HepG2 (cell line): ENCODE measurements around the gene TMC4. TPM values are rescaled to one million over a fixed set of nuclear protein-coding genes. Genes with fewer than 3 reads are reported as not detected.

Source experiments
- BCL3 ChIP-seq: sonication (generic); formaldehyde crosslinking; IDR thresholded peaks from 2 replicates; pipeline ENCODE4 v1.5.1; 2020; ENCODE audit warnings: mild to moderate bottlenecking, missing genetic modification reagents, moderate library complexity
- CEBPB ChIP-seq: IDR thresholded peaks from 2 replicates; pipeline ENCODE4 v1.6.1; 2011; ENCODE audit warnings: low read depth, low read length, improper control_type of control experiment, borderline replicate concordance
- ELK4 ChIP-seq: sonication (generic); formaldehyde crosslinking; IDR thresholded peaks from 2 replicates; pipeline ENCODE4 v1.9.0; 2021; ENCODE audit warnings: missing genetic modification reagents, borderline replicate concordance
- FOXA1 ChIP-seq, 2 experiments: fragments of 450-650 bp in 1 of 2; sonication (generic) in 1 of 2; formaldehyde crosslinking in 1 of 2; IDR thresholded peaks; 2 replicates each; pipeline versions ENCODE4 v1.4.0 to v1.6.1; 2016 to 2020; ENCODE audit warnings: missing genetic modification reagents in 1 of 2
- IKZF4 ChIP-seq: sonication (generic); formaldehyde crosslinking; IDR thresholded peaks from 2 replicates; pipeline ENCODE4 v1.5.1; 2020; ENCODE audit warnings: borderline replicate concordance, mild to moderate bottlenecking, low read depth, missing genetic modification reagents; ENCODE audit errors: not compliant biosample characterization
- KLF16 ChIP-seq, 2 experiments: sonication (generic) in 1 of 2; formaldehyde crosslinking in 1 of 2; IDR thresholded peaks; 2 replicates each; pipeline versions ENCODE4 v1.6.1 to v1.8.0; 2016 to 2023; ENCODE audit warnings: missing genetic modification reagents in 2 of 2, missing compliant biosample characterization in 1 of 2
- MTERF4 ChIP-seq: sonication (generic); formaldehyde crosslinking; IDR thresholded peaks from 2 replicates; pipeline ENCODE4 v1.8.0; 2023; ENCODE audit warnings: mild to moderate bottlenecking, missing genetic modification reagents
- MXI1 ChIP-seq: IDR thresholded peaks from 3 replicates; pipeline ENCODE4 v1.6.1; 2012; ENCODE audit warnings: low read depth, low read length, inconsistent platforms, borderline replicate concordance
- NCOA1 ChIP-seq: sonication (generic); formaldehyde crosslinking; IDR thresholded peaks from 2 replicates; pipeline ENCODE4 v1.9.0; 2021; ENCODE audit warnings: missing genetic modification reagents
- SMARCE1 ChIP-seq: fragments of 450-650 bp; IDR thresholded peaks from 2 replicates; pipeline ENCODE4 v1.6.1; 2017; ENCODE audit warnings: borderline replicate concordance
- TBX3 ChIP-seq: fragments of 450-650 bp; IDR thresholded peaks from 2 replicates; pipeline ENCODE4 v1.6.1; 2017; ENCODE audit warnings: antibody characterized with exemption, mild to moderate bottlenecking, inconsistent platforms, borderline replicate concordance
- TP53 ChIP-seq: sonication (generic); formaldehyde crosslinking; conservative IDR thresholded peaks from 2 replicates; pipeline ENCODE4 v1.4.0; 2020; ENCODE audit warnings: missing genetic modification reagents
- ZBTB7A ChIP-seq: sonication (generic); formaldehyde crosslinking; IDR thresholded peaks from 2 replicates; pipeline ENCODE4 v1.8.0; 2022; ENCODE audit warnings: mild to moderate bottlenecking, missing genetic modification reagents
- ZC3H13 ChIP-seq: sonication (generic); formaldehyde crosslinking; IDR thresholded peaks from 2 replicates; pipeline ENCODE4 v1.8.1; 2023; ENCODE audit warnings: mild to moderate bottlenecking, missing genetic modification reagents, moderate library complexity
- ZNF124 ChIP-seq: sonication (generic); formaldehyde crosslinking; IDR thresholded peaks from 2 replicates; pipeline ENCODE4 v1.4.0; 2020; ENCODE audit warnings: missing genetic modification reagents
- ZNF556 ChIP-seq: sonication (generic); formaldehyde crosslinking; IDR thresholded peaks from 2 replicates; pipeline ENCODE4 v1.4.0; 2020; ENCODE audit warnings: mild to moderate bottlenecking, missing genetic modification reagents, borderline replicate concordance
- ZNF567 ChIP-seq: sonication (generic); formaldehyde crosslinking; IDR thresholded peaks from 2 replicates; pipeline ENCODE4 v1.8.1; 2023; ENCODE audit warnings: mild to moderate bottlenecking, missing genetic modification reagents, borderline replicate concordance
- ZNF576 ChIP-seq: sonication (generic); formaldehyde crosslinking; IDR thresholded peaks from 2 replicates; pipeline ENCODE4 v1.4.0; 2020; ENCODE audit warnings: mild to moderate bottlenecking, missing genetic modification reagents
- ZNF672 ChIP-seq: sonication (generic); formaldehyde crosslinking; IDR thresholded peaks from 2 replicates; pipeline ENCODE4 v1.8.1; 2022; ENCODE audit warnings: missing genetic modification reagents
- ZNF766 ChIP-seq: sonication (generic); formaldehyde crosslinking; IDR thresholded peaks from 2 replicates; pipeline ENCODE4 v1.5.0; 2020; ENCODE audit warnings: missing genetic modification reagents, borderline replicate concordance
- ZNF781 ChIP-seq: sonication (generic); formaldehyde crosslinking; IDR thresholded peaks from 2 replicates; pipeline ENCODE4 v1.5.1; 2020; ENCODE audit warnings: borderline replicate concordance, mild to moderate bottlenecking, missing genetic modification reagents; ENCODE audit errors: not compliant biosample characterization
- ZNF782 ChIP-seq: sonication (generic); formaldehyde crosslinking; IDR thresholded peaks from 2 replicates; pipeline ENCODE4 v1.4.0; 2020; ENCODE audit warnings: missing genetic modification reagents, mild to moderate bottlenecking, borderline replicate concordance
- polyA plus RNA-seq, 8 experiments: library from polyadenylated mRNA; depleted of rRNA in 3 of 8; stranded (reverse) in 7 of 8; unstranded in 1 of 8; fragments of >200 nt; fragmentation: Illumina TruSeq in 4 of 8; extraction: Trizol in 4 of 8; gene quantifications; 2 replicates each; pipeline versions ENCODE4 v1.2.1 to v1.2.3, GENCODE V29; 2011 to 2016; ENCODE audit warnings: low read depth in 4 of 8, missing spikeins in 1 of 8, mixed read lengths in 1 of 8; ENCODE audit not compliant: insufficient read depth in 1 of 8
- total RNA-seq, 5 experiments: library from RNA; depleted of rRNA; stranded (reverse); fragments of >200 nt; fragmentation: Illumina TruSeq; extraction: Trizol; gene quantifications; 2 replicates each; pipeline ENCODE4 v1.2.3, GENCODE V29; 2016; ENCODE audit warnings: low read depth in 1 of 5

Gene TMC4
- total and polyA plus RNA-seq, 2 of the 13 experiments (the other 11 are each of a cell fraction or from before 2014, with no cell fraction given): 0.13 to 0.24 TPM

GRCh38 chr19:54115109-54116063 lies 57.6 kb downstream of the TMC4 start, which contains the start of the genes PRPF31 and TFPT (continued):
- TF ChIP-seq FOXA1 (IDR thresholded peaks at IDR 0.05) (no peak), FOXA1 (CRISPR knock-in tag; IDR thresholded peaks at IDR 0.05) (0 out of 2 replicates have a peak, but pooled peaks have one; percentile 21), ZNF766 (CRISPR knock-in tag) (no peak), ZNF782 (peak; percentile 86; the same call in 1 of the 2 replicates), ZNF576 (CRISPR knock-in tag) (no peak), IKZF4 (CRISPR knock-in tag) (peak; percentile 26), CEBPB (no peak), MTERF4 (0 out of 2 replicates have a peak, but pooled peaks have one; percentile 54), ZNF556 (CRISPR knock-in tag) (peak; percentile 96), SMARCE1 (no peak), MXI1 (peak; percentile 83; the same call in 2 of the 3 replicates), TP53 (CRISPR knock-in tag) (0 out of 2 replicates have a peak, but pooled peaks have one; percentile 66), NCOA1 (CRISPR knock-in tag) (no peak), ZNF672 (CRISPR knock-in tag) (no peak), TBX3 (peak; percentile 86), ELK4 (peak; percentile 78; the same call in 1 of the 2 replicates), ZNF567 (CRISPR knock-in tag) (no peak), BCL3 (CRISPR knock-in tag) (no peak), ZNF781 (peak; percentile 88), ZC3H13 (CRISPR knock-in tag) (peak; percentile 92), KLF16 (CRISPR knock-in tag; IDR thresholded peaks at IDR 0.05) (peak in 1 of 2 experiments; percentile 98; a peak in 2 of 4 replicates), ZNF124 (CRISPR knock-in tag) (peak; percentile 15; the same call in 1 of the 2 replicates), ZBTB7A (CRISPR knock-in tag) (no peak)
